Left renal pelvis (tissue), 4 donors: ENCODE results near the gene ATF6B. TPM values are rescaled to one million over a fixed set of nuclear protein-coding genes. Genes with fewer than 3 reads are reported as not detected.
"Not testable (repeated sequence)": the region's sequence is repeated elsewhere in the genome, so short reads cannot be mapped to it uniquely, and the experiment has no call there.

Experiments
- DNase-seq, 4 donors: peaks; one replicate each; pipeline ENCODE4 v3.0.0-alpha.2; 2013; ENCODE audit warnings: low read depth in 4 of 4, low spot score in 3 of 4
- polyA plus RNA-seq, 4 donors: library from polyadenylated mRNA; unstranded; fragments of 120-200 nt; gene quantifications; one replicate each; pipeline ENCODE4 v1.2.1, GENCODE V29; 2013; ENCODE audit not compliant: insufficient read length in 4 of 4

Gene ATF6B
- polyA plus RNA-seq, 4 donors, result 82.5 to 114 (median 85.7) TPM

DNA sequence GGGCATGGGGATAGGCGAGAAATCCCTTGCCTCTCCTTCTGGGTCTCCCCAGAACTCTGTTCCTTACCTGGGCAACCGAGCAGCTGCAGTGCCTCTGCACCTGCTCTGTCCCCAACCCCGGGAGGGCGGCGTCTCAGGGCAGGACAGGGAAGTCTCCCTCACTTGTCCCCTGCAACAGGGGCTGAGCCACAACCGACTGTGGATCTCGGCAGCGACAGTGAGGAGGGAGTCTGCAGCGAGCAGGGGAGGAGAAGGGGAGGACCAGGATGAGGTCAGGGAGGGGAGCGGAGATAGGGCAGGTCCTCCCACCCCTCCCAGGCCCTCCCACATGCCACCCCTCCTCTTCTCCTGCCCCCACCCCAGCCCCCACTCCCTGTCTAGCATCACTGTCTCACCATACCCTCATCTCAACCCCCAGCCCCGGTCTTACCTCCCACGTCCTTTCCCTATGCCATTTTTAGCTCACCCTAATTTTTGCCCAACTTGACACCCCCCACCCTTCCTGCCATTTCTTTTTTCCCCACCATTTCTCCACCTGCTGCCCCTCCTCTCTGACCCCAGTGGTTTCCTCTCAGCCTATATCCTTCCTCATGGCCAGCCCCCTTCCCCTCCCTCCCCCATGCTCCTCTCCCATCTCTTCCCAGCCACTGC is 18.8 kb downstream of the ATF6B start, which contains the start of gene TNXB:
Gene TNXB (minus strand): TSS at position 225 of the 651 bp plus-strand sequence. CDS start 11,140 bp downstream, outside the sequence.
- no peak for DNase-seq

DNA sequence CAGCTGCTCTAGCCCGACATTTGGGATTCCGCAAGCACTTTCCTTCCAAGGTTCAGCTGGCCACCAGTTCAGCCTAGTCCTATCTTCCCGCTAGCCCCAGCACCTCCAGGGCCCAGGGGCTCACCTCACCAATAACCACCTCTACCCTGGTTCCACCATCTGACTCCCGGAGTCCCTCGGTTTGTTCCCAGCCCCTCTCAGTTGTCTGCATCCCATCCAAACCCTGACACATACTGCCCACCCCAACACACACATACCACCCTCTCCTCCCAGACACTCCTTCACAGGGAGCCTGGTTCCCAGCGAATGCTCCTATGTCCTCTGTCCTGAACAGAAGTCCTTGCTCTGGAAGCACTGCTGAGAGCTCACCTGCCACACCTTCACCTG is 19.3 kb downstream of the ATF6B start:
- no peak for DNase-seq

DNA sequence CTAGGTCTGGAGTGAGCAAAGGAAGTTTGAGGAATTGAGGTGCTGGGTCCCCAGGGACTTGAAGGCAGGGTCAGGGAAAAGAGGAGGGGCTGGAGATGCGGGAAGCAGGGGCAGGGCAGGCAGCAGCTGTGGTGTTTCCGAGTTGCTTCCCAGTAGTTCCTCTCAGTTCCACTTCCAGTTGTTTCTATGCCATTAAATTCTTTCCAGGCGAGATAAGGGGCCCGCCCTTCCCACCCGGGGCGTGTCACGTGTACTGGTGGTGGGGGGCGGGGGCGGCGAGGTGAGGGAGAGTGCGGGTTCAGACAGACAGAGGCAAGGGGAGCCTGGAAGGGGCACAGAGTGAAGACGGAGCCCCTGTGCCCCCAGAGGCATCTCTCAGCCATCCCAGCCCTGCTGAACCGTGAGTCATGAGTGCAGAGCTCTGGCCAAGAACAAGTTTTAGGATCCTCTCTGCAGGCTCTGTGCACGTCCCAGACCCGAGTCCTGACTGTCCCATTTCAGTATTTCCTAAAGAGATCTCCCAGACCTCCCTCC is 19.9 kb downstream of the ATF6B start:
- DNase-seq, result no peak

DNA sequence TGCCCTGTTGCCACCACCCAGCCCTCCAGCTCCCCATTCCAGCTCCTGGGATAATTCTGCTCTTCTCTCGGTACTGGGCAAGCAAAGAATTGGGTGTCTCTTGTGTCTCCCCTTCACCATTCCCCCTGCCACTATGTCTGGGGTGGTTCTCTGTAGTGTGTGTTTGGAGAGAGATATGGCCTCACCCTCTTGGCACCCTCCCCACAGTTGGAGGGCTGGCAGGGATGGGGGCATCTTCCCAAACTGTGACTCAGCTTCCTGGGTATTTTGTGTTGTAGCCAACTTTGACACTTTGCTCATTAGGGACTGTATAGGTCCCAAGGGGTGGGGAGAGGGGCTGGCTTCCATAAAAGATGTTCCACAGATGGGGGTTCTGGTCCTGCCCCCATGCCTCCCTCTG is 20.6 kb downstream of the ATF6B start:
- DNase-seq, result no peak

DNA sequence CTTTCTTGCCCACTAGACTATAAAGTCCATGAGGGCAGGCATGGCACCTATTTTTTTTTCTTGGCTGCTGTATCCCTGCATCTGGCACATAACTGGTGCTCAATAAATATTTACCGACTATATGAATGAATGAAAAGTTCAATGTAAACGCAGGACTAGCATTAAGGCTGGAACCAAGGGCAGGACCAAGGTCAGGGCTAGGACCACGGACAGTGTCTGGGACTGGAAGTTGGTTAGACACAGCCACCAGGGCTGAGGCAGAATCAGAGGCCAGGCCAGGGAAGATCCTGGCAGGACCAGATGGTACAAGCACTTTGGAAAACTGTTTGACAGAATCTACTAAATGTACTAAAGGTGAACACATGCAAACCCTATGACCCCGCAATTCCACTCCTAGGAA is 22.6 kb downstream of the ATF6B start:
- DNase-seq, result no peak

DNA sequence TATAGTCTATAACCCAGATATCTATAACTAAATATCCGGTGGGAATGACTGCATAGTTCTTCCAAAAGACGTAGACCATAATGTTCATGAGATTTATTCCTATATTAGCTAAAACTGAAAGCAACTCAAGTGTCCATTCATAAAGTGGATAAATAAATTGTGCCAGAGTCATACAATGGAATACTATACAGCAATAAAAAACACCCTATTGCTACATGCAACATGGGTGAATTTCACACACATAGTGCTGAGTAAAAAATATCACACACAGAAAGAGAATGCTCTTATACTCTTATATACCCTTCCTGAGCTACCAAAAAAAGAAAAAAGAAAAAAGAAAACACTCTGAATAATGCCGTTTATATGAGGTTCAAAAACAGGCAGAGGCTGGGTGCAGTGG is 25.8 kb downstream of the ATF6B start:
- no peak for DNase-seq

DNA sequence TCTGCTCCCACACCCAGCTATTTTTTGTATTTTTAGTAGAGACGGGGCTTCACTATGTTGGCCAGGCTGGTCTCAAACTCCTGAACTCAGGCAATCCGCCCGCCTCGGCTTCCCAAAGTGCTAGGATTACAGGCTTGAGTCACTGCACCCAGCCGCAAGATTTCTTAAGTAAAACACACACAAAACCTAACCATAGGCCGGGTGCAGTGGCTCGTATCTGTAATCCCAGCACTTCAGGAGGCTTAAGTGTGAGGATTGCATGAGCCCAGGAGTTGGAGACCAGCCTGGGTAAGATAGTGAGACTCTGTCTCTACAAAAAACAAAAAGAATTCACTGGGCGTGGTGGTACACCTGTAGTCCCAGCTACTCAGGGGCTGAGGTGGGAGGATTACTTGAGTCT is 27.8 kb downstream of the ATF6B start:
- not testable (repeated sequence) for DNase-seq

DNA sequence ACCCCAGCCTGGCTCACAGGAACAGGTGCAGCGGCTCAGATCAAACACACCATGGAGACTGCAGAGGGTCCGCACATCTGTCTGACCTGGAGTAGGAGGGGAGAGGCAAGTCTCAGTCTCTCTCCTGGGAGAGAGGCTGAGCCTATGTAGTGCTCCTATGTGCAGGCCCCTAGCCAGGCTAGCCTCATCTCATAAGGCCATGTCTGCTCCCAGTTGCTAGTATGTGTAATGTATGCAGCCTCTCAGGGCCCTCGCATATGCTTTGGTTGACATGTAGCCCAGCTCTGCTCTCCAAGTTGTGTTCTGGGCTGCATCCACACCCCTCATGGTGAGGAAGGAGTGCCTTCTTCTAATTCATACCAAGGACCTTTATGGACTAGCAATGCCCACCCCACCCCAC is 30.7 kb downstream of the ATF6B start:
- DNase-seq, result no peak

DNA sequence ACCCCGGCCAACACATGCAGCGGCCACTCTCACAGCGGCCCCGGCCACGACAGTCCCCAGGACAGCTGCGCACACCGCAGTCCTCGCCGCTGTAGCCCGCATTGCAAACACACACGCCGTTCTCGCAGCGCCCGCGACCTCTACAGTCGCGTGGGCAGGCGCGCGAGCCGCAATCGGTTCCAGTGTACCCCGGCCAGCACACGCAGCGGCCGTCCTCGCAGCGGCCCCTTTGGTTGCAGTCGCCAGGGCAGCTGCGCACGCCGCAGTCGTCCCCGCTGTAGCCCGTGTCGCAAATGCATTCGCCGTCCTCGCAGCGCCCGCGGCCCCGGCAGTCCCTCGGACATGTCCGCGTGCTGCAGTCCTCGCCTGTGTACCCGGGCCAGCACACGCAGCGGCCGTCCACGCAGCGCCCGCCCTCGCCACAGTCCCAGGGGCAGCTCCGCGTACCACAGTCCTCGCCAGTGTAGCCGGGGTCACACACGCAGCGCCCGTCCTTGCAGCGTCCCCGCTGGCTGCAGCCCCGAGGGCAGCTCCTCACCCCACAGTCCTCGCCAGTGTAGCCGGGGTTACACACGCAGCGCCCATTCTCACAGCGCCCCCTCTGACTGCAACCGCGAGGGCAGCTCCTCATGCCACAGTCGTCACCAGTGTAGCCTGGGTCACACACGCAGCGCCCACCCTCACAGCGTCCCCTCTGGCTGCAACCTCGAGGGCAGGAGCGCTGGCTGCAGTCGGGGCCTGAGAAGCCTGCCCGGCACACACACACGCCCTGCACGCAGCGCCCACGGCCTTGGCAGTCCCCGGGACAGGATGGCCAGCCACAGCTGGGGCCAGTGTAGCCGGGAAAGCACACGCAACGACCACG is 31.4 kb downstream of the ATF6B start:
- DNase-seq, result no peak

DNA sequence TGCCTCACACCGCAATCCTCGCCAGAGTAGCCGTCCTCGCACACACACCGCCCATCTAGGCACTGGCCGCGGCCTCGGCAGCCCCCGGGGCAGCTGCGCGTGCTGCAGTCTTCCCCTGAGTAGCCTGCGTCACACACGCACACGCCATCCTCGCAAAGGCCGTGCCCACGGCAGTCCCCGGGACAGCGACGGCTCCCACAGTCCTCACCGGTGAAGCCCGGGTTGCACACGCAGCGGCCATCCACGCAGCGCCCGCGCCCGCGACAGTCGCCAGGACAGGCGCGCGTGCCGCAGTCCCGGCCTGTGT is 32.0 kb downstream of the ATF6B start:
- DNase-seq, result no peak

DNA sequence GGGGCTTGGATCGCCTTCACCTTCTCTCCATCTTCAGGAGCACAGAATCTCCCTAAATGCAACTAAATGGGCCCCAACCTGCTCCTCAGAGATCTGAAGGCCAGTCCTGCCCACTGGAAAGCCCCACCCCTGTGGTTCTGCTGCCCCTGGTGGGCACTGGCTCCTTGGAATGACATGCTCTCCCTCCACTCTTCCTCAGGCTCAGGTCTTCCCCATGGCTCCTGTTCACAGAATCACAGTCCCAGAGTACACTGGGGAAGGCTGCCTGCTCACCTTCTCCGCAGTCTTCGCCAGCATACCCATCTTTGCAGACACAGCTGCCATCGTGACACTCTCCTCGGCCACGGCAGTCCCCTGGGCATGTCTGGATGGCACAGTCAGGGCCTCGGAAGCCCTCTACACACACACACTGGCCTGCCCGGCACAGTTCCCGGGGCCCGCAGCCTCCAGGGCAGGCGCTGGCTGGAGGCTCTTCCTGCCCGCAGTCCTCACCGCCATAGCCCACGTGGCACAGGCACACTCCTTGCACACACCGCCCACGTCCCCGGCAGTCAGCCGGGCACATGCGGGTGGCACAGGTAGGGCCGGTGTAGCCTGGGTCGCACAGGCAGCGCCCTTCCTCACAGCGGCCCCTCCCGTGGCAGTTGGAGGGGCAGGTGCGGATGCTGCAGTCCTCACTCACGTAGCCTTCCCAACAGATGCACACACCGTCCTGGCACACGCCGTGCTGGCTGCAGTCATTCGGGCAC is 32.5 kb downstream of the ATF6B start:
- DNase-seq, result no peak

DNA sequence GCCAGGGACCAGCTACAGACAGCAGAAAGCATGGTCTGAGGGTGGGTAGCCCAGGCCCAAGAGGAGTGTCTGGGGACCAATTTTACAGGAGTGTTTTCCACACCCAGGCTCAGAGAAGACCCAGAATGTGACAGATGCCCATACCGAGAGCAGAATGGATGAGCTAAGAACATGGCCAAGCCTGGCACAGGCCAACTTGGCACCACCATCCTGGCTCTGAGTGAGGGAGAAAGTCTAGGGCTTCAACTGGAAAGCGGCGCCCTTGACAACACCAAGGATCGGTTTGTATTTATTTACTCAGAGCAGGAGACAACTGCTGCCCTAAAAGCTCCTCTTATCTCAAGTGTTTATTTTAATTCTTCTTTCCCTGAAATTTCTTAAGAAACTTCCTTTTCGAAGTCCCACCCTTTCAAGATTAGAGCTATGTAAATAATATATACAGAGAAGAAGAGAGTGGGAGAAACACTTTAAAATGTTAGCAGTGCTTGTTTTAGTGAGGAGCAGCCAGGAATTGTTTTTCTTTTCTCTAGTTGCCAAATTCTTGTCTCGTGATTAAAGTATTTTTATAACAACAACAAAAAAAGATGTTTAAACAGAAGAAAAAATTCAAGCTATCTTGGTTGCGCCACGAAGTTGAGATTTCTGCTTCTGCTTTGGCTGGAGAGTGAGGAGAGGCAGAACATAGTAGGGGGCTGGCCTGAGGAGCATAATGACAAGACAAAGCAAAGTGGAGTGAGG is 35.1 kb downstream of the ATF6B start:
- DNase-seq, result no peak

DNA sequence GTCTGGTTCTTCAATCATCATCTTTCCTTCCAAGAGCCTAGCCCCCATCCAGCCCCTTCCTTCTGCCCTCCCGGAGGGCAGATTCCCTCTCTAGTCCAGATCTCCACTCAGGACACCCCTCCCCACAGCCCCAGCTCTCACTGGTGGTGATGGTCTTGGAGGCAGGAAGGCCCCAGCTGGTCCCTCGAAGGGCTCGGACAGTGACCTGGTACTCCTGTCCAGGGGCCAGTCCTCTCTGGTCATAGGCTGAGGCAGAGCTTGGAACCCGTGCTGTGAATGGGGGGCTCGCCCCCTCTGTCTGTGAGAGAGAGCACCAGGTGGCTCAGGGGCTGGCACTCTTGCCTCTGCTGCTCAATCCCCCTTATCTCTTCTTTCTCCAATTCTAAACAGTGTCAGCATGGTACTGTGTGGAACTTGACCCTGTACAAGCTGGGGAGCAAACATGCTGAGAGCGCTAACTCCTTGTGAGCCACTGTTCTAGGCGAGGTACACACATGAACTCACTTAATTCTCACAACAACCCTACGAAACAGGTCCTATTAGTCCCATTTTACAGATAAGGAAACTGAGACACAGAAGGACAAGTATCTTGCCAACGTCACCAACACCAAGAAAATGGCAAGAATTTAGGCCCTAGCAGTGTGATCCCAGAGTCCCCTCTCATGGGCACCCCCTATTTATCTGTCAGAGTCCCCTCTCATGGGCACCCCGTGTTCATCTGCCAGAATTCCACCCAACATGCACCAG is 38.8 kb downstream of the ATF6B start:
- DNase-seq, result no peak

DNA sequence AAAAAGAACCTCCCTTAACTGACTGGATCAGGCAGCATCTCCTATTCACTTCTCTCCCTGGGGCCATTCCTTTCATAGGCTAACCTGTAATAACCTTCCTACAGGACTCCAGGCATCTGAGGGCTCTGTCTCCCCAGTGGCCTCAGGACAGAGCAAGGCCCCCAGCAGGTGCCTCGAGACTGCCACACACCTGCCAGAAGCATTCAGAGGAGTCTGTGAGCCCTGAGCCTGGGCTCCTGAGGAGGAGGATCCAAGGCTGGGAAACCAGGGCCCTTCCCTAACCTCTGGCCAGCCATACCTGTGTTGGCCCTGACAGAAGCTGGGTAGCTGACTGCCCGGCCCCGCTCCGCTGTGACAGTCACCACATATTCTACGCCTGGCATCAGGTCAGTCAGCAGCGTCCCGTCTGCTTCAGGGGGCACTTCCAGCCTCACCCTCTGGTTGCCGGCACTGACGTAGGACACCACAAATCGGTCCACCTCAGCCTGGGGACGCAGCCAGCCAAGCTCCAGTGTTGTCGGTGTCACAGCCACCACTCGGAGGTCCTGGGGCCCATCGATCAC is 39.5 kb downstream of the ATF6B start:
- DNase-seq, result no peak

DNA sequence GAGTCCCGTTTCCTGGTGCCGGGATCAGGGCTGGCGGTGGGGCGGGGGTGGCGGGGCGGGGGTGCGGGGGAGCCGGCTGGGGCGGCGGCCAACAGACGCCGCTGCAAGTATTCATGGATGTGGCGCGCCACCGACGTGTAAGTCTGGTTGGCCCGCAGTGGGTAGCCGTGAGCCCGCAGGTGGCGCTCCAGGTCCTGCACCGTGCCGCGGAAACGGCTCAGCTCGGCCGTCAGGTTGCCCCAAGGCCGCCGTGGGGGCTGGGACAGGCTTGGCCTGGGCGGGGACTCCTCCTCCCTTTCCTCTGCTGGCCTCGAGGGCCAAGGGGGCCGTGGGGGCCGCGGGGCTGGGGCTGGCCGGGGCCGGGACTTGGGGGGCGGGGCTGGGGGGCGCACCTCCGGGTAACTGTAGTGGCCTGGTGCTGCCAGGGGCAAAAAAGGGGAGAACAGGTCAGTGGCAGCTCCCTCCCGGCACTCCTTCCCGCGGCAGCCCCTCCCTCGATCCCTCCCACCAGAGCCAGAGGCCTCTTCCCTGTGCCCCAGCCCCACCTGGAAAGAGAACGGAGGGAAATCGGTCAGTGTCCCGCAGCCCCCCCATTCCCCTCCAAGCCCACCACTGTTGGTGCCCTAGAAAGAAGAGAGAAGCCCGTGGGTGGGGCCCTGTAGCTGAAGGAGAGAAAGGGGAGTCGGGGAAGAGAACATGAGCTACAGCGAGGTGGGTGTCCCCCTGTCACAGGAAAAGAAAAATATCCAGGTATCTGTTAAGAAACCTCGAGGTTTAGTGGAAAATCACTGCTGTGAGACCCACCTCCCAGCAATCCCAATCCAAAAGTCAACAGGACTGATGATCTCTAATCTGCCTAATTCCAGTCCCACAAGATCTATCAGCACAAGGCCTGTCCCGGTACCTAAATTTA is 40.2 kb downstream of the ATF6B start:
- DNase-seq, result peak in 1 of 4 donors; percentile 45

DNA sequence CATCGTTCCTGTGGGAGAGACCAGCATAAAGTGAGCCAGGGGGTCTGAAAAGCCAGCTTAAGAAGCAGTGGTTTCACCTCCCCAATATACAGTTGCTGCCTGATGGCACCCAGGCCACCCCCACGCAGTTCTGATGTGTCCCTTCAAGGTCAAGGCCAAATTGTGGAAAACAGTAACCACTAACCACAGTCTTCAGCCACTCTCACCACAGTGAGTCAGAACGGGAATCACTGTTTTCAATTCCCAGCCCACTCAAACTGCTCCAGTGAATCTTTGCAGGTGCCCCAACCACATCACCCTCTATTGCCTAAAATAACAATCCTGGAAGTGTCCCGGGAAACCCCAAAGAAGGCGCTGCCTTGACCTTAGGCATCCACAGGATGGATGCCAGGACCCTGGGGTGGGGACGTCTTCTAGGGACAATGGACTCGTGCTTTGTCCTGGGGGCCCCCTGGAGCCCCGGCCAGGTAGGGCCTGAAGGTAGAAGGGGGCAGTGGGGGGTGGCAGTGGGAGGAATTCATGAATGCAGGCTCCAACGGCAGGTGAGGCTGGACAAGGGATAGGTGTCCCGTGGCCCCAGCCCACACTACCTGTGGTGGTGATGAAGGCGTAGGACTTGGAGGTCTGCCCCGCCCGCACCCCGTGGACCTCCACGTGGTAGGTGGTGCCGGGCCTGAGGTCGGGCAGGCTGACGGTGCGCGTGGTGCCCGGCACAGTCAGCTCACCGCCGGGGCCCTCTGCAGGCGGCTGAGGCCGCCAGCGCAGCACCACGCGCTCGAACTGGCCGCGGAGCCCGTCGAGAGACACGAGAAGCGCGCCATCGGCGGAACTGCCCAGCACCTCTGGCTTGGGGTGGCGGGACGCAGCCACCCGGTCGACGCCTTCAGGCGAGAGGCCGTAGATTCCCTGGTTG is 41.1 kb downstream of the ATF6B start:
- no peak for DNase-seq

DNA sequence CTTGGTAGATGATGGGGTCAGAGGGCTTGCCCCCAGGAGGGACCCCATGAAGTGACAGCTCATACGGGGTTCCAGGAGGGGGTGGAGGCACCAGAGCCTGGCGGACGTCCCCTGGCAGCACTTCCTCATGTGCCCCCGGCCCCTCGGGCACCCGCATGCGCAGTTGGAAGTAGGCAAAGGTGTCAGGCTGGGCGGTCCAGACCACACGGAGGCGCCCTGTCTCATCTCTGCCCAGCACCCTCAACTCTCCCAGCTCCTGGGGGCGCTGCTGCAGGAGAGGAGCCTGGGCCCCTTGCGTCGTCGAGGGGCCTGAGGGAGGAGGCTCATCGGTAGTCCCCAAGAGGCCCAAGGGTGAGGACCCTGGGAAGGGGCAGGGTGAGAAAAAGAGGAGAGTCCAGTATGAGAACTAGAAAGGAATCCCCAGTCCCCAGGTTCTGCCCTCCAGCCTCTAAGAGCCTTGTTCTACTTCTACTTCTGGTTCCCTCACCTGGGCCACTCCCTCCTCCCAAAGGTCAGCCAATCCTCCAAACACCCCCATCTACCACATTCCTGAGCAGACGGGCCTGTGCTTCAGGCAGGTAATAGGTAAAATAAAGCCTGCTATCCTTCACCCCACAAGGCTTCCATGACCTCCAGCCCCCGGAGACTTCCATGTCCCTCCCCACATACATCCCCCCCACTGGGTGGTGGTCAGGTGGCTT is 42.1 kb downstream of the ATF6B start:
- no peak for DNase-seq
